Lung (tissue), 12 donors: Measurements from ENCODE around the gene CCDC15. TPM values are rescaled to one million over a fixed set of nuclear protein-coding genes. Genes with fewer than 3 reads are reported as not detected.

Source experiments
- ATAC-seq: fragments of 200-7000 bp; cut with Tn5 transposase; one replicate; pipeline ENCODE4 v1.9.1; 2020; ENCODE audit warnings: moderate number of reproducible peaks; ENCODE audit not compliant: insufficient read depth, low FRiP score
- DNase-seq, 3 donors: peaks; one replicate each; pipeline ENCODE4 v3.0.0-alpha.2; 2013 to 2017
- H3K27ac ChIP-seq, 2 donors: one replicate each; pipeline ENCODE4 v1.5.1; 2013; ENCODE audit warnings: mild to moderate bottlenecking in 2 of 2, moderate library complexity in 2 of 2, control low read depth in 1 of 2, inconsistent platforms in 1 of 2, low read depth in 1 of 2, low read length in 1 of 2
- H3K27me3 ChIP-seq, 3 donors: one replicate each; pipeline ENCODE4 v1.5.1; 2013; ENCODE audit warnings: low read length in 2 of 3; ENCODE audit not compliant: control insufficient read depth in 3 of 3, insufficient read depth in 3 of 3
- H3K36me3 ChIP-seq, 4 donors: one replicate each; pipeline ENCODE4 v1.5.1; 2013; ENCODE audit warnings: low read length in 4 of 4, mild to moderate bottlenecking in 1 of 4, moderate library complexity in 1 of 4; ENCODE audit not compliant: control insufficient read depth in 4 of 4, insufficient read depth in 4 of 4
- H3K4me1 ChIP-seq, 5 donors: one replicate each; pipeline ENCODE4 v1.5.1; 2013; ENCODE audit warnings: low read length in 5 of 5, mild to moderate bottlenecking in 2 of 5, moderate library complexity in 1 of 5; ENCODE audit not compliant: control insufficient read depth in 5 of 5, insufficient read depth in 5 of 5
- H3K4me3 ChIP-seq: one replicate; pipeline ENCODE4 v1.5.1; 2013; ENCODE audit warnings: mild to moderate bottlenecking, control low read depth, moderate library complexity
- H3K9ac ChIP-seq, 2 donors: one replicate each; pipeline ENCODE4 v1.5.1; 2013; ENCODE audit warnings: low read length in 2 of 2, control low read depth in 1 of 2; ENCODE audit not compliant: insufficient read depth in 1 of 2
- H3K9me3 ChIP-seq, 4 donors: one replicate each; pipeline ENCODE4 v1.5.1; 2013; ENCODE audit warnings: low read length in 3 of 4, mild to moderate bottlenecking in 1 of 4, moderate library complexity in 1 of 4; ENCODE audit not compliant: control insufficient read depth in 4 of 4, insufficient read depth in 3 of 4
- WGBS, 2 donors: extraction: QIAGEN DNeasy Blood & Tissue Kit; methylation state at CpG; one replicate each; pipeline ENCODE4 v1.1.7; 2013; 5-methylcytosine and 5-hydroxymethylcytosine counted together
- polyA plus RNA-seq, 2 donors: library from polyadenylated mRNA; stranded (reverse); fragments of 200-250 nt; gene quantifications; one replicate each; pipeline ENCODE4 v1.2.1, GENCODE V29; 2013
- total RNA-seq, 2 donors: library from RNA; depleted of rRNA in 1 of 2; stranded (reverse); fragments of >200 nt in 1 of 2; gene quantifications; one replicate each; pipeline ENCODE4 v1.2.1, GENCODE V29; 2014 to 2021
- TF ChIP-seq, protein P1 (sequence below): IDR thresholded peaks from 2 replicates; pipeline ENCODE4 v1.5.1; 2012; ENCODE audit warnings: mild to moderate bottlenecking; ENCODE audit errors: control extremely low read depth, extremely low read depth
- donor health status: control.
- donor health status: control.
- donor health status: Bipolar disorder and iron deficiency.
- donor health status: healthy.
- donor health status: DM: yes; HTN: yes; CAD: no.

CCDC15 gene
- total and polyA plus RNA-seq, 4 donors, result 0.65 to 5.1 (median 1.1) TPM

DNA sequence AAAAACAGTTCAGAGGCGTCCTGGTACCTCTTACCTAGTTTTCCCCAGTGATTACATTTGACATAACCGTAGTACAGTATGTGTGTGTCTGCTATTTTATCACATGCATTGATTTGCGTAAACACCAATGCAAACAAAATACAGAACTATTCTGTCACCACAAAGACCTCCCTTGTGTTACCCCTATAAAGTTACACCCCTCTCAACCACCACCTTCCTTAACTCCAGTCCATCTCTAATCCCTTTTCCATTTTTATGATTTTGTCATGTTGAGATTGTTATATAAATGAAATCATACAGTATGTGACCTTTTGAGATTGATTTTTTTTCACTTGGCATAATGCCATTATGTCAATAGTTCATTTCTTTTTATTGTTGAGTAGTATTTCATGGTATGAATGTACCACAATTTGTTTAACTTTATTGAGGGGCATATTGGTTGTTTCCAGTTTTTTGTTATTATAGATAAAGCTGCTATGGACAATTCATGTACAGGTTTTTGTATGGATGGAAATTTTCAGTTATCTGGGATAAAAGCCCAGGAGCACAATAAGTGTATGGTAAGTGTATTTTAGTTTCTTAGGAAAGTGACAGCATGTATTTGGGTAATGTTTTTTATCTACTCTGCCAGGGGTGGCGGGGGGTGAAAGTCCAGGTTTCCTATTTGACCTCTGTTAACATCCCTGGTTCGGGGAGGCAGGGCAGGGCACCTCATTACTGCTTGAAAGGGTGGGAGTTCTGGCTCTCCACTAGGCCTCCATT lies 103.1 kb downstream of the CCDC15 start:
- no peak overlapping the region for H3K9ac ChIP-seq
- WGBS, 2 donors, result 84% methylated on average over 5 of the region's 5 CpGs
- no peaks in the 10 kb centered on the region for H3K4me1 ChIP-seq
- H3K27ac ChIP-seq, result no peak overlapping the region
- DNase-seq, result no peak
- ATAC-seq, result no peak
- H3K9me3 ChIP-seq, result no peaks in the 10 kb centered on the region
- TF ChIP-seq, protein P1, sequence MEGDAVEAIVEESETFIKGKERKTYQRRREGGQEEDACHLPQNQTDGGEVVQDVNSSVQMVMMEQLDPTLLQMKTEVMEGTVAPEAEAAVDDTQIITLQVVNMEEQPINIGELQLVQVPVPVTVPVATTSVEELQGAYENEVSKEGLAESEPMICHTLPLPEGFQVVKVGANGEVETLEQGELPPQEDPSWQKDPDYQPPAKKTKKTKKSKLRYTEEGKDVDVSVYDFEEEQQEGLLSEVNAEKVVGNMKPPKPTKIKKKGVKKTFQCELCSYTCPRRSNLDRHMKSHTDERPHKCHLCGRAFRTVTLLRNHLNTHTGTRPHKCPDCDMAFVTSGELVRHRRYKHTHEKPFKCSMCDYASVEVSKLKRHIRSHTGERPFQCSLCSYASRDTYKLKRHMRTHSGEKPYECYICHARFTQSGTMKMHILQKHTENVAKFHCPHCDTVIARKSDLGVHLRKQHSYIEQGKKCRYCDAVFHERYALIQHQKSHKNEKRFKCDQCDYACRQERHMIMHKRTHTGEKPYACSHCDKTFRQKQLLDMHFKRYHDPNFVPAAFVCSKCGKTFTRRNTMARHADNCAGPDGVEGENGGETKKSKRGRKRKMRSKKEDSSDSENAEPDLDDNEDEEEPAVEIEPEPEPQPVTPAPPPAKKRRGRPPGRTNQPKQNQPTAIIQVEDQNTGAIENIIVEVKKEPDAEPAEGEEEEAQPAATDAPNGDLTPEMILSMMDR, result no peak
- H3K4me3 ChIP-seq, result no peak overlapping the region
- H3K27me3 ChIP-seq, result peaks cover 0 to 6% (median 0%) of the 10 kb centered on the region in 3 donors
- H3K36me3 ChIP-seq, result no peaks in the 10 kb centered on the region

DNA sequence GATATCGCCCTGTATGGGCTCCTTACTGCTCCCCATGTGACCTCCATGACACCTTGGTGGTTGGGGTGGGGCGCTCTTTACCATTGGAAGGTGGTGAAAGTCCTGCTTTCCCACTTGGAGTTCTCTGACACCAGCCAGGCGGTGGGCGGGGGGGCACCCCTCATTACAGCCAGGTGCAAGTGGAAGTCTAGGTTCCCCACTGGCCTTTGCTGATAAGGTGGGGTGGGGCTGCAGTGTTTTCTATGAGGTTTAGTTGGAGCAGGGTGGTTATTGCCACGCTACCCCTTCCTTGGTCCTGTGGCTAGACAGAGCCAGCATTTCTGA lies 103.7 kb downstream of the CCDC15 start:
- TF ChIP-seq, protein P1, result no peak

DNA sequence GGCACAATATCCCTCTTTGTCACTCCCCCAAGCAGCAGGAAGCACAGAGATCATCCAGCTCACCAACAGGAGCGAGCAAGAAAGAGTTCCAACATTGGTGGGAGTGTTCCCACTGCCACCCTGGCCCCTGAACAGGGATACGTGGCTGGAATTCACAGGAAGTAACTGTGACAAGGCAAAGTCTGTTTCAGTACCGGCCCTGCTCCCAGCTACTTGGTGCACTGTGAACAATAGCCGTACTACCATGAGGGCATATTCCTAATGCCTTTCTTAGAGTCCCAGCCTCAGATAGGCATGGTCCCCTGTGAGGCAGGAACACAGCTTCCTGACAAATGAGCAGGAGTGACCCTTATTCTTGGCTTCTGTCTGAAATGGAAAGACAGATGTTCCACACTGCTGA lies 107.3 kb downstream of the CCDC15 start:
- H3K27me3 ChIP-seq, result peaks cover 0 to 31% (median 23%) of the 10 kb centered on the region in 3 donors
- H3K9me3 ChIP-seq, result no peaks in the 10 kb centered on the region
- no peaks in the 10 kb centered on the region for H3K36me3 ChIP-seq
- ATAC-seq (no peak), DNase-seq (no peak)
- H3K4me1 ChIP-seq, result peaks cover 0 to 9% (median 0%) of the 10 kb centered on the region in 5 donors
- WGBS, 2 donors, result 75 to 77% methylated on average over 4 of the region's 4 CpGs
- H3K9ac ChIP-seq, result no peak overlapping the region
- H3K4me3 ChIP-seq, result no peak overlapping the region
- TF ChIP-seq, protein P1, result no peak
- no peak overlapping the region for H3K27ac ChIP-seq

More for the DNA sequence above, 103.7 kb downstream of the CCDC15 start:
- Histone ChIP-seq H3K4me1 (no peaks in the 10 kb centered on the region), H3K4me3 (no peak overlapping the region), H3K27ac (no peak overlapping the region), H3K9ac (no peak overlapping the region), H3K36me3 (no peaks in the 10 kb centered on the region), H3K27me3 (peaks cover 0 to 11% (median 0%) of the 10 kb centered on the region in 3 donors), H3K9me3 (no peaks in the 10 kb centered on the region)
- WGBS, 2 donors, result 95 to 97% methylated on average over 5 of the region's 5 CpGs
- ATAC-seq, result no peak
- no peak for DNase-seq
